SJSA1 (cell line): ENCODE measurements around the gene MAPK8IP1. TPM values are rescaled to one million over a fixed set of nuclear protein-coding genes. Genes with fewer than 3 reads are reported as not detected.

Experiments
- DNase-seq, 2 experiments: peaks; one replicate each; pipeline ENCODE4 v3.0.0-alpha.2; 2015 to 2020; ENCODE audit warnings: low spot score in 2 of 2, low read depth in 1 of 2
- H3K27ac ChIP-seq: fragments of 250-450 bp; sonication (Bioruptor Pico); 2 replicates; pipeline ENCODE4 v1.5.1; 2020; ENCODE audit warnings: mild to moderate bottlenecking, moderate library complexity
- H3K27me3 ChIP-seq: fragments of 250-450 bp; sonication (Bioruptor Pico); replicated peaks from 2 replicates; pipeline ENCODE4 v1.5.1; 2020; ENCODE audit warnings: mild to moderate bottlenecking, moderate library complexity
- H3K36me3 ChIP-seq: fragments of 250-450 bp; sonication (Bioruptor Pico); 2 replicates; pipeline ENCODE4 v1.5.1; 2020; ENCODE audit warnings: mild to moderate bottlenecking
- H3K4me1 ChIP-seq: fragments of 250-450 bp; sonication (Bioruptor Pico); replicated peaks from 2 replicates; pipeline ENCODE4 v1.6.1; 2021; ENCODE audit warnings: mild to moderate bottlenecking
- H3K4me3 ChIP-seq: fragments of 250-450 bp; sonication (Bioruptor Pico); 2 replicates; pipeline ENCODE4 v1.5.1; 2020; ENCODE audit warnings: mild to moderate bottlenecking
- H3K9me3 ChIP-seq: fragments of 250-450 bp; sonication (Bioruptor Pico); replicated peaks from 2 replicates; pipeline ENCODE4 v1.5.1; 2020; ENCODE audit warnings: mild to moderate bottlenecking
- total RNA-seq: library from RNA; depleted of rRNA; stranded (reverse); fragments of >200 nt; shearing (Covaris generic); gene quantifications from 2 replicates; pipeline ENCODE4 v1.2.3, GENCODE V29; 2014

Gene MAPK8IP1
- total RNA-seq, 1 experiment from 2014 or later, result 4.3 TPM

- Histone ChIP-seq H3K4me1 (peaks cover 24% of the 10 kb centered on the region), H3K36me3 (peaks cover 29% of the 10 kb centered on the region), H3K9me3 (no peaks in the 10 kb centered on the region), H3K4me3 (no peak overlapping the region), H3K27me3 (no peaks in the 10 kb centered on the region), H3K27ac (no peak overlapping the region)
- DNase-seq, result no peak
Measured at GRCh38 chr11:45852712-45853101, 32.7 kb upstream of the MAPK8IP1 start.

- Histone ChIP-seq H3K36me3 (peaks cover 34% of the 10 kb centered on the region), H3K27me3 (no peaks in the 10 kb centered on the region), H3K9me3 (no peaks in the 10 kb centered on the region), H3K4me3 (no peak overlapping the region), H3K4me1 (peaks cover 20% of the 10 kb centered on the region), H3K27ac (no peak overlapping the region)
- no peak for DNase-seq
Measured at GRCh38 chr11:45853332-45854219, 31.9 kb upstream of the MAPK8IP1 start.

GRCh38 chr11:45855308-45855707 lies 30.1 kb upstream of the MAPK8IP1 start:
- no peak for DNase-seq
- Histone ChIP-seq H3K36me3 (peaks cover 46% of the 10 kb centered on the region), H3K27ac (no peak overlapping the region), H3K27me3 (no peaks in the 10 kb centered on the region), H3K9me3 (no peaks in the 10 kb centered on the region), H3K4me3 (no peak overlapping the region), H3K4me1 (peaks cover 16% of the 10 kb centered on the region)

- peaks cover 54% of the 10 kb centered on the region for H3K36me3 ChIP-seq
- DNase-seq, result no peak
- no peaks in the 10 kb centered on the region for H3K27me3 ChIP-seq
- H3K4me1 ChIP-seq, result peaks cover 16% of the 10 kb centered on the region
- peak overlapping the region; percentile 48; the same call in 1 of the 2 replicates for H3K27ac ChIP-seq
- H3K9me3 ChIP-seq, result no peaks in the 10 kb centered on the region
- no peak overlapping the region for H3K4me3 ChIP-seq
Measured at GRCh38 chr11:45856044-45856468, 29.4 kb upstream of the MAPK8IP1 start.

- H3K27ac ChIP-seq, result no peak overlapping the region
- H3K36me3 ChIP-seq, result peaks cover 72% of the 10 kb centered on the region
- H3K27me3 ChIP-seq, result no peaks in the 10 kb centered on the region
- no peaks in the 10 kb centered on the region for H3K9me3 ChIP-seq
- peaks cover 16% of the 10 kb centered on the region for H3K4me1 ChIP-seq
- no peak overlapping the region for H3K4me3 ChIP-seq
- no peak for DNase-seq
Measured at GRCh38 chr11:45857961-45858474, 27.4 kb upstream of the MAPK8IP1 start.

- Histone ChIP-seq H3K9me3 (no peaks in the 10 kb centered on the region), H3K27ac (no peak overlapping the region), H3K4me1 (peaks cover 16% of the 10 kb centered on the region), H3K27me3 (no peaks in the 10 kb centered on the region), H3K36me3 (peaks cover 80% of the 10 kb centered on the region), H3K4me3 (no peak overlapping the region)
- DNase-seq, result no peak
Measured at GRCh38 chr11:45858751-45859398, 26.6 kb upstream of the MAPK8IP1 start.

- Histone ChIP-seq H3K4me1 (peaks cover 16% of the 10 kb centered on the region), H3K36me3 (peaks cover 89% of the 10 kb centered on the region), H3K27me3 (no peaks in the 10 kb centered on the region), H3K9me3 (no peaks in the 10 kb centered on the region), H3K27ac (no peak overlapping the region), H3K4me3 (no peak overlapping the region)
- DNase-seq, result no peak
Measured at GRCh38 chr11:45859661-45860140, 25.8 kb upstream of the MAPK8IP1 start.

- Histone ChIP-seq H3K9me3 (no peaks in the 10 kb centered on the region), H3K27ac (no peak overlapping the region), H3K4me1 (peaks cover 16% of the 10 kb centered on the region), H3K4me3 (no peak overlapping the region), H3K27me3 (no peaks in the 10 kb centered on the region), H3K36me3 (peaks cover 90% of the 10 kb centered on the region)
- no peak for DNase-seq
Measured at GRCh38 chr11:45860348-45860747, 25.1 kb upstream of the MAPK8IP1 start.

- Histone ChIP-seq H3K27me3 (no peaks in the 10 kb centered on the region), H3K4me3 (no peak overlapping the region), H3K9me3 (no peaks in the 10 kb centered on the region), H3K27ac (no peak overlapping the region), H3K36me3 (peaks cover 90% of the 10 kb centered on the region), H3K4me1 (peaks cover 16% of the 10 kb centered on the region)
- DNase-seq, result no peak
Measured at GRCh38 chr11:45860764-45861510, 24.5 kb upstream of the MAPK8IP1 start.

- Histone ChIP-seq H3K9me3 (no peaks in the 10 kb centered on the region), H3K27me3 (no peaks in the 10 kb centered on the region), H3K4me1 (no peaks in the 10 kb centered on the region), H3K4me3 (no peak overlapping the region), H3K27ac (no peak overlapping the region), H3K36me3 (peaks cover 93% of the 10 kb centered on the region)
- no peak for DNase-seq
Measured at GRCh38 chr11:45864041-45864440, 21.4 kb upstream of the MAPK8IP1 start.

- Histone ChIP-seq H3K9me3 (no peaks in the 10 kb centered on the region), H3K27me3 (no peaks in the 10 kb centered on the region), H3K27ac (no peak overlapping the region), H3K36me3 (peaks cover 93% of the 10 kb centered on the region), H3K4me1 (peaks cover 12% of the 10 kb centered on the region), H3K4me3 (no peak overlapping the region)
- DNase-seq, result no peak
Measured at GRCh38 chr11:45869551-45869950, 15.9 kb upstream of the MAPK8IP1 start.

GRCh38 chr11:45870706-45871105 lies 14.7 kb upstream of the MAPK8IP1 start:
- Histone ChIP-seq H3K27ac (no peak overlapping the region), H3K9me3 (no peaks in the 10 kb centered on the region), H3K27me3 (no peaks in the 10 kb centered on the region), H3K36me3 (peaks cover 96% of the 10 kb centered on the region), H3K4me3 (no peak overlapping the region), H3K4me1 (peaks cover 12% of the 10 kb centered on the region)
- DNase-seq, result no peak

GRCh38 chr11:45871638-45872037 lies 13.8 kb upstream of the MAPK8IP1 start:
- Histone ChIP-seq H3K4me3 (no peak overlapping the region), H3K9me3 (no peaks in the 10 kb centered on the region), H3K27me3 (no peaks in the 10 kb centered on the region), H3K36me3 (peaks cover 94% of the 10 kb centered on the region), H3K4me1 (peaks cover 12% of the 10 kb centered on the region), H3K27ac (no peak overlapping the region)
- DNase-seq, result no peak
